H9 (cell line): ENCODE results near the gene NACA. TPM values are rescaled to one million over a fixed set of nuclear protein-coding genes. Genes with fewer than 3 reads are reported as not detected.

Experiments used
- DNase-seq: peaks from one replicate; pipeline ENCODE4 v3.0.0-alpha.2; 2017
- H2AFZ ChIP-seq: one replicate; pipeline ENCODE4 v1.6.1; 2013; ENCODE audit warnings: mild to moderate bottlenecking, low read length, control low read depth, moderate library complexity
- H2AK5ac ChIP-seq: 2 replicates; pipeline ENCODE4 v1.6.1; 2013; ENCODE audit warnings: low read length, control low read depth, mixed read lengths; ENCODE audit not compliant: insufficient read length
- H2BK120ac ChIP-seq: one replicate; pipeline ENCODE4 v1.6.1; 2013; ENCODE audit warnings: low read depth, mild to moderate bottlenecking, low read length, control low read depth, inconsistent platforms; ENCODE audit not compliant: poor library complexity, severe bottlenecking
- H2BK12ac ChIP-seq: 2 replicates; pipeline ENCODE4 v1.6.1; 2013; ENCODE audit warnings: low read length, control low read depth, mixed read lengths, low read depth; ENCODE audit not compliant: insufficient read length
- H2BK15ac ChIP-seq: 2 replicates; pipeline ENCODE4 v1.6.1; 2013; ENCODE audit warnings: low read depth, low read length, control low read depth
- H2BK20ac ChIP-seq: one replicate; pipeline ENCODE4 v1.6.1; 2013; ENCODE audit warnings: low read depth, mild to moderate bottlenecking, low read length, control low read depth, inconsistent platforms; ENCODE audit not compliant: poor library complexity, severe bottlenecking
- H2BK5ac ChIP-seq: 2 replicates; pipeline ENCODE4 v1.6.1; 2013; ENCODE audit warnings: low read length, control low read depth, mixed read lengths; ENCODE audit not compliant: insufficient read length
- H3K14ac ChIP-seq: 2 replicates; pipeline ENCODE4 v1.6.1; 2013; ENCODE audit warnings: low read length, control low read depth; ENCODE audit not compliant: insufficient read depth
- H3K18ac ChIP-seq: 2 replicates; pipeline ENCODE4 v1.6.1; 2013; ENCODE audit warnings: low read depth, mild to moderate bottlenecking, mixed read lengths, low read length, control low read depth; ENCODE audit not compliant: insufficient read length
- H3K23ac ChIP-seq: 2 replicates; pipeline ENCODE4 v1.6.1; 2013; ENCODE audit warnings: low read length, control low read depth, mixed read lengths, low read depth; ENCODE audit not compliant: insufficient read length
- H3K23me2 ChIP-seq: 2 replicates; pipeline ENCODE4 v1.6.1; 2013; ENCODE audit warnings: low read depth, mild to moderate bottlenecking, mixed read lengths, low read length, control low read depth; ENCODE audit not compliant: insufficient read length, poor library complexity, severe bottlenecking
- H3K27ac ChIP-seq: 2 replicates; pipeline ENCODE4 v1.5.1; 2013; ENCODE audit warnings: low read length, control low read depth, mixed read lengths, low read depth; ENCODE audit not compliant: insufficient read length
- H3K27me3 ChIP-seq: 2 replicates; pipeline ENCODE4 v1.6.1; 2013; ENCODE audit warnings: low read length, control low read depth, inconsistent platforms; ENCODE audit not compliant: insufficient read depth
- H3K4ac ChIP-seq: 2 replicates; pipeline ENCODE4 v1.6.1; 2013; ENCODE audit warnings: low read depth, mild to moderate bottlenecking, control low read depth, inconsistent platforms, low read length, moderate library complexity
- H3K4me1 ChIP-seq: 2 replicates; pipeline ENCODE4 v1.6.1; 2013; ENCODE audit warnings: low read length, control low read depth, inconsistent platforms; ENCODE audit not compliant: insufficient read depth
- H3K4me2 ChIP-seq: 2 replicates; pipeline ENCODE4 v1.6.1; 2013; ENCODE audit warnings: low read length, control low read depth, mixed read lengths; ENCODE audit not compliant: insufficient read length, insufficient read depth
- H3K56ac ChIP-seq: 2 replicates; pipeline ENCODE4 v1.6.1; 2013; ENCODE audit warnings: low read depth, mild to moderate bottlenecking, mixed read lengths, low read length, control low read depth; ENCODE audit not compliant: insufficient read length
- H3K79me1 ChIP-seq: 2 replicates; pipeline ENCODE4 v1.6.1; 2013; ENCODE audit warnings: low read depth, mild to moderate bottlenecking, moderate library complexity, low read length, control low read depth, inconsistent platforms; ENCODE audit not compliant: insufficient read depth, poor library complexity, severe bottlenecking
- H3K79me2 ChIP-seq: 2 replicates; pipeline ENCODE4 v1.6.1; 2013; ENCODE audit warnings: low read length, control low read depth, inconsistent platforms; ENCODE audit not compliant: insufficient read depth
- H3K9ac ChIP-seq: 2 replicates; pipeline ENCODE4 v1.6.1; 2013; ENCODE audit warnings: low read length, control low read depth, mixed read lengths; ENCODE audit not compliant: insufficient read length; ENCODE audit errors: extremely low read depth
- H3K9me3 ChIP-seq: one replicate; pipeline ENCODE4 v1.6.1; 2013; ENCODE audit warnings: low read depth, low read length, inconsistent platforms; ENCODE audit not compliant: control insufficient read depth
- H3T11ph ChIP-seq: one replicate; pipeline ENCODE4 v1.6.1; 2013; ENCODE audit warnings: mild to moderate bottlenecking, low read length, control low read depth, inconsistent platforms
- H4K20me1 ChIP-seq: one replicate; pipeline ENCODE4 v1.6.1; 2013; ENCODE audit not compliant: control insufficient read depth, insufficient read length, insufficient read depth
- H4K5ac ChIP-seq: 2 replicates; pipeline ENCODE4 v1.6.1; 2013; ENCODE audit warnings: low read depth, mild to moderate bottlenecking, mixed read lengths, low read length, control low read depth; ENCODE audit not compliant: insufficient read length
- H4K8ac ChIP-seq: replicated peaks from 2 replicates; pipeline ENCODE4 v1.6.1; 2013; ENCODE audit warnings: low read length, control low read depth, mixed read lengths, low read depth; ENCODE audit not compliant: insufficient read length
- H4K91ac ChIP-seq: 2 replicates; pipeline ENCODE4 v1.6.1; 2013; ENCODE audit warnings: low read depth, mild to moderate bottlenecking, moderate library complexity, mixed read lengths, low read length, control low read depth; ENCODE audit not compliant: insufficient read length
- H3K27ac Mint-ChIP-seq, 3 experiments: 2 replicates in 2 of 3; 3 replicates in 1 of 3; pipeline ENCODE4 v1.8.0; 2020 to 2021; ENCODE audit warnings: mixed read lengths in 3 of 3, mild to moderate bottlenecking in 1 of 3, moderate library complexity in 1 of 3
- H3K27me3 Mint-ChIP-seq: 2 replicates; pipeline ENCODE4 v1.8.0; 2021; ENCODE audit warnings: low read depth, mild to moderate bottlenecking, moderate library complexity, mixed read lengths
- H3K36me3 Mint-ChIP-seq, 3 experiments: 2 replicates in 2 of 3; 3 replicates in 1 of 3; pipeline ENCODE4 v1.8.0; 2020 to 2021; ENCODE audit warnings: low read depth in 3 of 3, mixed read lengths in 3 of 3; ENCODE audit not compliant: insufficient read depth in 1 of 3
- H3K4me1 Mint-ChIP-seq, 2 experiments: 2 replicates each; pipeline ENCODE4 v1.8.0; 2020; ENCODE audit warnings: mixed read lengths in 2 of 2
- H3K4me3 Mint-ChIP-seq, 2 experiments: 2 replicates in 1 of 2; 3 replicates in 1 of 2; pipeline ENCODE4 v1.8.0; 2020 to 2021; ENCODE audit warnings: mild to moderate bottlenecking in 2 of 2, mixed read lengths in 2 of 2, moderate library complexity in 1 of 2
- H3K9me3 Mint-ChIP-seq, 2 experiments: 2 replicates in 1 of 2; 3 replicates in 1 of 2; pipeline ENCODE4 v1.8.0; 2020; ENCODE audit warnings: mild to moderate bottlenecking in 2 of 2, mixed read lengths in 2 of 2, moderate library complexity in 1 of 2
- CTCF ChIP-seq: fragments of 200-600 bp; sonication (generic); conservative IDR thresholded peaks from 3 replicates; pipeline ENCODE4 v1.8.0; 2021; ENCODE audit warnings: antibody characterized with exemption, mild to moderate bottlenecking
- WGBS: extraction: QIAGEN DNeasy Blood & Tissue Kit; methylation state at CpG from one replicate; pipeline ENCODE4 v1.1.7; 2013; ENCODE audit warnings: missing lambda C conversion rate, low lambda C conversion rate, mixed read lengths; ENCODE audit not compliant: insufficient read length; ENCODE audit errors: extremely low coverage; 5-methylcytosine and 5-hydroxymethylcytosine counted together
- total RNA-seq: library from RNA; stranded (reverse); gene quantifications from 2 replicates; pipeline ENCODE4 v1.2.1, GENCODE V29; 2021

Gene NACA
- total RNA-seq, 1 experiment from 2014 or later, result 1,204 TPM

- no peaks in the 10 kb centered on the region for H3K79me1 ChIP-seq
- H4K91ac ChIP-seq, result no peak overlapping the region
- peaks cover 61 to 70% (median 66%) of the 10 kb centered on the region in 3 experiments; a peak in 6 of 7 replicates for H3K36me3 Mint-ChIP-seq
- H2BK20ac ChIP-seq, result no peak overlapping the region
- H3K27me3 Mint-ChIP-seq, result no peaks in the 10 kb centered on the region
- no peak overlapping the region for H2BK120ac ChIP-seq
- no peaks in the 10 kb centered on the region for H3K9me3 ChIP-seq
- no peaks in the 10 kb centered on the region for H3K23me2 ChIP-seq
- H3K4me1 Mint-ChIP-seq, result peaks cover 22 to 25% of the 10 kb centered on the region in 2 experiments
- no peak overlapping the region for H3K14ac ChIP-seq
- no peak for DNase-seq
- no peak overlapping the region for H3K56ac ChIP-seq
- no peak overlapping the region for H3K4me2 ChIP-seq
- no peak overlapping the region for H3K4ac ChIP-seq
- no peaks in the 10 kb centered on the region for H4K20me1 ChIP-seq
- no peak overlapping the region for H2AFZ ChIP-seq
- no peak overlapping the region for H2BK5ac ChIP-seq
- H3K4me3 Mint-ChIP-seq, result no peak overlapping the region
- no peaks in the 10 kb centered on the region for H3K9me3 Mint-ChIP-seq
- no peaks in the 10 kb centered on the region; the same call in 1 of the 2 replicates for H3K4me1 ChIP-seq
- H4K5ac ChIP-seq, result no peak overlapping the region
- H3K27ac ChIP-seq, result no peak overlapping the region
- H3K27me3 ChIP-seq, result no peaks in the 10 kb centered on the region
- H2BK15ac ChIP-seq, result no peak overlapping the region
- no peak overlapping the region for H4K8ac ChIP-seq
- H3K79me2 ChIP-seq, result peaks cover 2% of the 10 kb centered on the region; the same call in 1 of the 2 replicates
- H3T11ph ChIP-seq, result no peak overlapping the region
- H3K23ac ChIP-seq, result no peak overlapping the region
- H3K18ac ChIP-seq, result no peak overlapping the region
- WGBS, result no CpG with 5 or more reads among the region's 2 CpGs
- no peak overlapping the region for H3K9ac ChIP-seq
- H2BK12ac ChIP-seq, result no peak overlapping the region
- H3K27ac Mint-ChIP-seq, result peak overlapping the region in 1 of 3 experiments; percentile 23; a peak in 1 of 7 replicates
- H2AK5ac ChIP-seq, result no peak overlapping the region
- no peak for TF ChIP-seq CTCF
Observed at GRCh38 chr12:56714431-56714929, 10.6 kb downstream of the NACA start.
